C4-2B (cell line): ENCODE data around the gene CARHSP1.

ENCODE experiments used
- ZFX ChIP-seq: fragments of 450-650 bp; IDR thresholded peaks from 2 replicates; pipeline ENCODE4 v1.6.1; 2017
- TF ChIP-seq, protein P1 (sequence below): fragments of 450-650 bp; conservative IDR thresholded peaks from 2 replicates; pipeline ENCODE4 v1.5.1; 2017; ENCODE audit warnings: mild to moderate bottlenecking

GRCh38 chr16:8899709-8900317, 31.0 kb upstream of the CARHSP1 start:
- TF ChIP-seq, protein P1, sequence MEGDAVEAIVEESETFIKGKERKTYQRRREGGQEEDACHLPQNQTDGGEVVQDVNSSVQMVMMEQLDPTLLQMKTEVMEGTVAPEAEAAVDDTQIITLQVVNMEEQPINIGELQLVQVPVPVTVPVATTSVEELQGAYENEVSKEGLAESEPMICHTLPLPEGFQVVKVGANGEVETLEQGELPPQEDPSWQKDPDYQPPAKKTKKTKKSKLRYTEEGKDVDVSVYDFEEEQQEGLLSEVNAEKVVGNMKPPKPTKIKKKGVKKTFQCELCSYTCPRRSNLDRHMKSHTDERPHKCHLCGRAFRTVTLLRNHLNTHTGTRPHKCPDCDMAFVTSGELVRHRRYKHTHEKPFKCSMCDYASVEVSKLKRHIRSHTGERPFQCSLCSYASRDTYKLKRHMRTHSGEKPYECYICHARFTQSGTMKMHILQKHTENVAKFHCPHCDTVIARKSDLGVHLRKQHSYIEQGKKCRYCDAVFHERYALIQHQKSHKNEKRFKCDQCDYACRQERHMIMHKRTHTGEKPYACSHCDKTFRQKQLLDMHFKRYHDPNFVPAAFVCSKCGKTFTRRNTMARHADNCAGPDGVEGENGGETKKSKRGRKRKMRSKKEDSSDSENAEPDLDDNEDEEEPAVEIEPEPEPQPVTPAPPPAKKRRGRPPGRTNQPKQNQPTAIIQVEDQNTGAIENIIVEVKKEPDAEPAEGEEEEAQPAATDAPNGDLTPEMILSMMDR = no peak
- TF ChIP-seq ZFX = no peak
